Stimulated activated CD4-positive, alpha-beta T cell treated with anti-CD3 and anti-CD28 coated beads, Interleukin-15, amount 100 ng/mL, for 1 hour (primary cell): Measurements from ENCODE around the gene CD247.
A peak's percentile ranks its signal among the peaks of the same experiment; 100 is the strongest.

Experiments used
- DNase-seq, 2 donors: peaks; one replicate each; pipeline ENCODE4 v3.0.0-alpha.2; 2020; ENCODE audit warnings: low read depth in 1 of 2, low spot score in 1 of 2

The CD247 gene

DNA sequence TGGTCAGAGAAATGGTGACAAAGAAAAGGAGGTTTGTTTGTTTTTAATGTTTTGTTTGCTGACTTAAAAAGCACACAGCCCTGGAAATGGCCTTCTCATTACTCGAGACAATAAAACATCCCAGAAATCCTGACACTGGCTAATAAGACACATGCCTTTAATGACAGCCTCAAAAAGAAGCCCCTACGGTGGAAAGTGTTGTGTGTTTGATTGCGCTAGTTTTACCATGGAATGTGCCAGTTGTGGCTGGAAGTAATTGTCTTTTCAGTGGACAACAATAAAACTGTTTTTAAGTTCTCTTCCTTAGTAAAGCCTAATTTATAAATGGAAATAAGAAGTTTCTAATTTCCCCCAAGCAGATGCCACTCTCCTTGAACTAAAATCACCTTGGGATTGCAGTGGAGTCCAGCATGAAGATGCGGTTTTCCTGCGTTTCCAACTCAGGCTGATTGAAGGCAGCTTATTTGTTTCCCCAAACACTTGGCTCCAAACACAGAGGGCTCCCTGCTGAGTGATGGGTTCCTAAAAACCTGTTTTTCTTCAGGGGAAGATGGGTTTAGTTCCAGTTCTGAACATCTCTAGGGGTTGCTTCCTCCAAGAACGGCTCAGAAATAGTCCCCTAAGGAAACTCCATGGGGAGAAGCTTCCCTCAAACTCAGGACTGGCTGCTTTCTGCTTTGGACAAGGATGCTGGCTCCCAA is 54.3 kb downstream of the CD247 start:
- no peak for DNase-seq

DNA sequence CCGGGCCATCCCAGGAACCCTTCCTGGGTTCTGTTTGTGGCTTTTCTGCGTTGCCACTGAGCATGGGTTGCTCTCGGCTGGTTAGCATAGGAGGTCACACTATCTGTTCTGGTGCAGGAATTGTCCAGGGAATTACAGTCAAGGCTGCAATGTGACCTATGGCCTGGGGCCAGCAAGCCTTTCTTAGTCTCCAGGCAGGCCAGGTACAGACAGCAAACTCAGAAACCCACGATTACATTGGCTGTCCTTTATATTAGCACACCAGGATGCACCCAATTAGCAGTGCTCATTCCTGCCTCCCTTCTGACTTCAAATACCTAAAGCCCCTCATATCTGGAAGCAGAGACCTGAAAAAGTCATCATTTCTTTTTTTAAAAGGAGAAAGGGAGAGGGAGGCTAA is 55.2 kb downstream of the CD247 start:
- DNase-seq = no peak

DNA sequence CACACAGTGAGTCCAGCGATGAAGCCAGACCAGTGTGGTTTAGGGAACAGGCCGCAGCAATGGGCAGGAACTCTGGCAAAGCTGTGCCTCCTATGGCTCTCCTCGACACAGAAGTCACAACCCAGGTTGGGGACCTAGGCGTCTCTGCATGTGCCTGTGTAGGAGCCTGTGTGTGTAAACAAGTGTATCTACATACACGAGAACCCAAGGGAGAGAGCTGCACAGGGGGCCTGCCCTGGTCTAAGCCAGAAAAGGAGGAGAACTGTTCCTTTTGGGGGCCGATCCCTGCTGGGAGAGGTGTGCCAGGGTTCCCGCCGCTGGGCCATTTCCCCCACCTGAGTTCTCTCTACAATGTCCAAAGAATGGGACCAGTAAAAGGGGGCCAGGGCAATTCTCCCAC is 56.0 kb downstream of the CD247 start:
- DNase-seq = no peak

DNA sequence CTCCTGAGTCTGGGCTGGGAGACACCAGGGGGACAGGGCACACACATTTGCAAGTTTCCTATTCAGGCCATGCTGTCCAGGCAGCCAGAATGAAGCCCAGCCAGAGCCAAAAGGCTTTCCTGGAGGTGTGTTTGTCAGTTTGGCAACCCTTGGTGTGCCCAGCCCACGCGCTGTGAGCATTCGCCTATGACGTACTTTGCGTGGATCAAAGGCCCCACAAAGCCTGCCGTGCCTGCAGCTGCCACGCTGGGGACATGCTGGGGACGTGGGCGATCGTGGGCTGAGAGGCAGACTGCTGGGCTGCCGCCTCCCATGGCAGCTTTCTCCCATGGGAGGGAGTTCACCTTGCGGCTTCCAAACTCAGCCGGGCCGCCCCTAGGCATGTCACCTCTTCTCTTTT is 57.5 kb downstream of the CD247 start:
- DNase-seq = peak in 1 of 2 donors; percentile 45

DNA sequence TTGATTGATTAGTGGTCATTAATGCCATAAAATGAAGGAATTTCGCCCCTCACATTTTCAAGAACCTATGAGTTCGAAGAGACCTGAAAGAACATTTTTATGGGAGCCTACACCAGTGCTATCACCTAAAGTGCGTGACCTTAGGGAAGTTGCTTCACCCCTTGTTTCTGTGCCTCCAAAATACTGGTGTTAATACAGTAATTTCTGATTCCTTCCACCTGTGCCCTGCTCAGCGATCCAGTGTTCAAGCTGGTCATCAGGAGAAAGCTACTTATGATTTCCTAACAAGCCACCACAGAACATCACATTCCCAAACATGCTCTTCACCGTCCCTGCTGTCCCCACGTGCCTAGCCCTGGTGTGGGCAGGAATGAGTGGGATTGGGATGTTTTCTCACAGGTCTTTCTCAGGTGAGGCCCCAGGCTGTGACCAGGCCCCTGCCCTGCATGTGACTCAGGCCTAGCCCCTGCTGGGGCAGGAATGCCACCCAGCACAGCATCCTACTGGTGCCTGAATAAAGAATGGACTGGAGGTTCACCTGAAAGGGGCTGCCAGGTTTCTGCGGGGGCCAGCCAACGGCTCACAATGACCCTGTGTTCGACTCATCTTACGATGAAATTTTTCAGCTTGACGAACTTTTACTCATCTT is 60.3 kb downstream of the CD247 start:
- DNase-seq = no peak

DNA sequence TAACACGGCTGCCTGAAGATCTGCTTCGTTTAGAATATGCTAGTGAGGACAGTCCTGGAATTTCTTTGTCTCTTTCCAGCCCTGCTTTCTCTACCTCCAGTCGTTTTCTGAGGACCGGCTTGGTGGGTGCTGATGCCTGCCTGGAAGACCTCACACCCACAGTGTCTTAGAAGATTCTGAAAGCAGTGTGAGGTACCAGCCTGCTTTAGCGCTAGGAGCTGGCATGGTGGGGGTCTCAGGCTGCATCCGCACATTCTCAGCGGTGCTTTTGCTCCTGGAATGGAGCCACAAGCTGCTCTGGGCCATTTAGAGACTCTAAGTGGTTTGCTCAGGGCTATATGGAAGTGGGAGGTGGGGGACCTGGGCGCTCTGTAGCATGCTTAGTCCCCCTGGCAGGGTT is 61.4 kb downstream of the CD247 start:
- DNase-seq = no peak

DNA sequence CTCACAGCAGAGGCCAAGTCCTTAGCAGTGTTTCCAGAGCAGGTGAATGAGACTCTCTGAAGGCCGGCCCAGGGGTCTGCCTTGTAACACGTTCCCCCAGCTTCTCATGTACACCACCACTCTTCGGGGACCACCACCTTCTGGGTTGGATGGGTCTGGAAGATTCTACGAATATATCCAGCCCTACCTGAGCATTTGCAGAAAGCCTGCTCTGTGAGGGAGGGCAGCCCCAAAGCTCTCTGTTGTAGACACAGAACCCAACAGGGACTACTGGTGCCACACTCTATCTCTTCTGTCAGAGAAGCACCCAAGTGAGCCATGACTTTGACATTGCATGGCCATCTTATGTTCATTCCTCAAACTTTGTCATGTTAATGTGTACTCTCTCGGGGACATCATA is 61.8 kb downstream of the CD247 start:
- DNase-seq = no peak

DNA sequence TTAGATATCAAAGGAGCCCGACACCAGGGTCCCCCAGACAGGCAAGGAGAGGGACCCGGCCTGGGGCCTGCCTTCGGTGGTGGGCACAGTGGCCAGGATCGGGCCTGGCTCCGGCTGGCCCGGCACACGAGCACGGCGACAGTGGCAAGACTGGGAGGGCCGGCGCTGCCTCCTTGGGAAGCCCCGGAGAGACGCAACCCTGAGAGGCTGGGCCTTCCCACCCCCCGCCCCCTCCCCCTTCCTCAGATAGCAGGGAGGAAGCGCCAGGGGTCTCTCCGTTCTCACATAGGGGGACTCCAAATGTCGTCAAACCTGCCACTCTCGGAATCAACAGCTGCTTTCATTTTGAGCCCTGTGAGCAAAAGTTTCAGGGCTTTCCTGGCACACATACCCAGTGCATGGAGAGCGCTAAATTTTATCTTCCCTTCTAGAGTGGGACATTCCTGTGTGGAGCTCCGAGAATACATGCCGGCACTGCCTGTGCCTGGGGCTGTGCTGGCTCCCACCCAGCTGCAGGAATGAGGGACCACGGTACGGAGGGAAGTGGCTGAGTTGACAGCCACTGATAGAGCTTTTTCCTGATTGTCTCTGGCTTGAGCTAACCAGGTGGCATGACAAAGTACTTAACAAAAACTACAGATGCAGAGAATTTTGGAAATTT is 62.4 kb downstream of the CD247 start:
- peak in 1 of 2 donors; percentile 42 for DNase-seq

DNA sequence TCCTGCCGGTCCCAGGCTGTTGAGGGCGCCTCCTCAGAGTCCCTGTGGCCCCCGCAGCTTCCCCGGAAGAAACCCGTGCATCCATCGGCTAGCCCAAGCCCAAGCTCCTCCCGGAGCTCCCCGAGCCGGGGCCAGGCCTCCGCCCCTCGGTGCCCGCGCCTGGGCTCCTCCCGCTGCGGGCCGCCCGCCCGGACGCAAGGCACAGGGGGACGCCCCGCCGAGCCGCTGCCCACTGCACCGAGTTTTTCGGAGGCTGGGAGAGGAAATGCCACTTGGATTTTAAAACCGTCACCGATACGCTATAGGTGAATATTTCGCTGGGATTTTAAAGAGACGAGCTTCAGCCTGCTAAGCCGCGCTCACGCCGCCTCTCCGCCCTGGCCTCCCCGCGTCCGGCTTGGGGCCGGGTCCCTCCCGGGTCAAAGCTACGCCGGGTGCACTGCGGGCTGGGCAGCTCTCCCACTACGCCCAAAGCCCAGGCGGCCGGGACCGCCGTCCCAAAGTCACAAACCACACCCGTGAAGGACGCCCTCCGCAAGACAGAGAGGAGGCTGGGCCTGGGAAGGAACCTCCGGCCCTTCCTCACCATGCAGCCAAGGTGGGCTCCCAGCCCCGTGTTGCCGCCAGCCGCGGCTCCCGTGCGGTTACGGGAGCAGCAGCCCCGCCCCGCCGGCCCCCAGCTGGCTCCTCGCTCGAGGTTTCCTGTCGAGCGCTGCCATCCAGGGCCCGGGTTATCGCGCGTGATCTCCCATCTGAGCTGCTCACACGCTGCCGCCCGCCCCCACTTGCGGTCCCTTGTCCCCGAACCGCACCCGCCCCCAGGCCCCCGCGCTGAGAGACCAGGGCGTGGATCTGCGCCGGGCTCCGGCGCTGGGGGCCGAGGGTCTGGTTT is 63.2 kb downstream of the CD247 start:
- DNase-seq = peak; percentile 57 to 64

DNA sequence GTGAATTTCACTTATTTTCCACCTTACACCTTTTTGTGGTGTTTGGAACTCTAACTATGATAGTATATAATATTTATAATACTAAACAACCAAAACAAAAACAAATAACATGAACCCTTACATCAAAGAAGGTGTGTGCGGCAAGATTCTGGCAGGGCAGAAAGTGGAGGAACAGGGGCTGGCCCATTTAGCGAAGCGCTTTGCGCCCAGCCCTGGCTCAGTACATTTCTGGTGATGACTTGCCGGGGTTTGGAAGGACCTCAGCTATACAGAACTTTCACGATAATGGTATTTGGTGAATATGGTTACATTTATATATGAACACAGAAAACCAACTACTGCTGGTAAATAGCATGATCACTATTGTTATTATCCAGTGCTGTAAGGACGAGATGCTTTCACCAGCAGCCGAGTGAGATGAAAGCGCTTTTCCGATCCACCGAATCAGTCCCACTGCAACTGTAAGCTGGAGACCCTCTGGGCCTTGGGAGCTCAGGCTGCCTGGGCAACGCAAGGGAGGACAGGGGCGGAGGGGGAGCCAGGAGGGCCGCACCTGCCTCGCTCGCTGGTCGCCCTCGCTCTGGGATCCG is 63.9 kb downstream of the CD247 start:
- DNase-seq = no peak

DNA sequence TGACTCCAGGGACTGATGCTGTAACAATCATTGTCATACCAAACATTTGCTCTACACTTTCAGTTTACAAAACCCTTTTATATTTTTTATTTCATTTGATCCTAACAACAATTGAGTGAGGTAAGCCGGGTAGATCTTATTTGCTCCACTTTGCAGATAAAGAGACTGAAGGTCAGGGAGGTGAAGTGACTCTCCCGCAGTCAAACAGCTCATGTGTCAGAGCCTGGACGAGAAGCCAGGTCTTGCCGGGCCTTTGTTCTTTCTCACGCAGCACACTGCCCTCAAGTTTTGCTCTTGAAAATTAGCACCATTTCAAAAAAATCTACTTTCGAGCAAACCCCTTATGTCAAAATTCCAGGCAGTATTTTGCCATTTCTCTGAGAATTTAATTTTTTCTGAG is 65.2 kb downstream of the CD247 start:
- DNase-seq = no peak

DNA sequence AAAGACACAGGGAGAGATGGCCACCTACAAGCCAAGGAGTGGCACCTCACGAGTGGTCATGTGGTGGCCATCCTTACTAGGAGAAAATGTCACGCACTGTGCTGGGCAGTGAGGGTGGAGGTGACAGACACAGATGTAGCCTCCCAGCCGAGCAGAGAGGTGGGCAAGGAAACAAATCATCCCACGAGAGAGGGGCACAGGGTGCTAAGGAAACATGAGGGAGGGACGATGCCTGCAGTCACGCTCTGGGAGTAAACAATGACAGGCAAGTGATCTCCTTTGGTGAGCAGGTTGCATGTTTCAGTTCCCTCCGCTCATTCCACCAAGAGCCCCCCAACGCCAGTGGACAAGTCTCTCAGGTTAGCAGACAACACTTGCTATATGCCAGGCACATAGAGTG is 65.8 kb downstream of the CD247 start:
- no peak for DNase-seq

DNA sequence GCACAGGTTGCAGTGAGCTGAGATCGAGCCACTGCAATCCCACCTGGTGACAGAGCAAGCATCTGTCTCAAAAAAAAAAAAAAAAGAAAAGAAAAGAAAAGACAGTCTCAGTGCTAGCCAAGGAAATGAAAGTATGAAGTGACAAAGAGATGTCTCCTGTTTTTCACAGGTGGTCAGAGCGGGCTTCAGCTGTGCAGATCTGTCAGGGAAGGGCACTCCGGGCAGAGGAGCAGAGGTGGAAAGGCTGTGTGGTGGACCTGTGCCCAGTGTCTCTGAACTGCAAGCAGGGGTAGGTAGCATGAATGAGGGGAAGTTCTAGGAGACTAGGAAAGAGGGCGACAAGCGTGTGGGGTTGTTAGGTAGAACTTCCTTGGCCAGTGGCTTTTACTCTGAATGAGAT is 67.5 kb downstream of the CD247 start:
- no peak for DNase-seq

DNA sequence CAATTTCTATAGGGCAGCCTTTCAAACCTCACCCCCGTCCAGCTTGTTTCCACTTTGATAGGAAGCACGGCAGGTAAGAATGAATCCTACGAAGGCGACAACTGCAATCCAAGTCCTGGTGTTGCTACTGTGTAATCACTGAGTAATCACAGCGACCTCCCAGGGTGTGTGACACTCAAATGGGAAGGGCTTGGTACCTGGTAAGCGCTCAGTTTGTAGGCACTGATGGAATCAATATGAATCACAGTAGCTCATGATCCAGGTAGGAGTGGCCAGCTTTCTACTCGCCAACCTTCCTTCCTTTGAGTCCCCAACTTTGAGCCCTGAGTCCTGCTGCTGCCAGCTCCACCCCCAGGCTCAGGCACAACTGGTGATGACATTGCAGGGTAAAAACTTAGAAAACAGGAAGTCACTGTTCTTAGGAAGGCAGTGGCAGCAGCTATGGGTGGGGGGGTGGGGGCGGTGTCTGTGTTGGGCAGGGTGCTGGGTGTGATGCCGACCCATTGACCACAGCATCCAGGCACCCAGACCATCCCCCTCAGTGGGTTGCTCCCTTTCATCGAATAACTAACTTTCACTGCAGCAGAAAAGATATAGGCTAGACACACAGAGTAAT is 70.7 kb downstream of the CD247 start:
- peak; percentile 43 to 46 for DNase-seq

DNA sequence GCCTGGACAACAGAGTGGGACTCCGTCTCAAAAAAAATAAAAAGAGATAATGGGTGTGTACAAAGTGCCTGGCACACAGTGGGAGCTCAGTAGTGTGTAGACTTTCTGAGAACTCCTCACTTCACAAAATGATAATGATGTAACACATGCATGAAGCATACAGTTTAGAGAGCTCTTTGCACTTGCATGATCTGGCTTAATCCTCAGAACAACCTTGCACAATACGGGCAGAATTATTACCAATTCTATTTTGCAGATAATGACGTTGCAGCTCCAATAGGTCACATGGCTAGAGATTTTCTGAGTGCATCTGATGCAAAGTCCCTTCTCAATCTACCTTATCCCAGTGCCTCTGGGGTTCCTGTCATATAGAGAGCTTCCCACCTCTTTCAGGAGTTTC is 71.4 kb downstream of the CD247 start:
- DNase-seq = no peak

DNA sequence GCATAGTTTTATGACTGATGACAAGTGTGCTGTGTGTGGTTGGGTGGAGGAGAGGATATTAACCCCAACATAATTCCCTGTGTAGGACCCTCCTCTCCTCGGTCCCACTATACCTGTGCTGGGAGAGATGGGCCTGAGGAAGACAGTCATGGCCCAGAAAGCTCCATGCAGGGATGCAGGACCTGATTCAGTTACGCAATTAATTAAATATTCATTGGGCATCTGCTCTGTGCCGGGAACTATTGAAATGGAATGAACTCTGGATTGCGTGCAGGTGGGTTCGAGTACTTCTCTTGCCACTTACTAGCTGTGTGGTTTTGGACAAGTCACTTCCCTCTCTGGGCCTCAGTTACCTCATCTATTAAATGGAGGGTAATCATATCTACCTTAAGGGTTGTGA is 74.6 kb downstream of the CD247 start:
- DNase-seq = no peak

DNA sequence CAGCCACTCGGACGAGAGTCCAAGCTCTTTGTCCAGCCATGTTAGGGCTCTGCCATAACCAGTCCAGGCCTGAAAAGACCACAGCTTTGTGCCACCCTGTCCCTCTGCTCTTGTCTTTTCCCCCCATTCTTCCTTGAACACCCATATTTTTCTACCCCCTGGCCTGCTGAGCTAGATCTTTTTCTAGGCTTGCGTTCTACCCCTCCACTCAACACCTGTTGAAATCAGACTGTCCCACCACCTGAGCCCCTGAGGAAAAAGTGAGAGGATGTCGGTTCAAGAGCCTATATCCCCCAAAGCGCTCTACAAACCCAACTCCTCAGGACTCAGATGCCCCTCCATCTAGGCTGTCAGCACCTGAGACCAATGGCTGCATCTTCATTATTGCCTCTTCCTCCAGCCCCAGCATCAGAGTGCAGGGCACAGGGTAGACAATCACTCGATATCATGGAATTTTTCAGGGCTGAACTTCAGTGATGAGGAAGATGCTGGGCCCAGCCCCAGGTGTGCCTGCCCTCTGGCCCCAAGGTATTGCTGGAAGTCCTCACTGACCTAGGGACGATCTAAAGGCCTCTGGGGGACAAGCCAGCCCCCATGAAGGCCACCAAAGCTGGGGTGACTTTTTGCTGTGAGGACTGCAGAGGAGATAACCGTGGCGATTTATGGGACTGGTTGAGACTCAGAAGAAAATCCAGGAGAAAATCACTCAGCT is 75.3 kb downstream of the CD247 start:
- no peak for DNase-seq

DNA sequence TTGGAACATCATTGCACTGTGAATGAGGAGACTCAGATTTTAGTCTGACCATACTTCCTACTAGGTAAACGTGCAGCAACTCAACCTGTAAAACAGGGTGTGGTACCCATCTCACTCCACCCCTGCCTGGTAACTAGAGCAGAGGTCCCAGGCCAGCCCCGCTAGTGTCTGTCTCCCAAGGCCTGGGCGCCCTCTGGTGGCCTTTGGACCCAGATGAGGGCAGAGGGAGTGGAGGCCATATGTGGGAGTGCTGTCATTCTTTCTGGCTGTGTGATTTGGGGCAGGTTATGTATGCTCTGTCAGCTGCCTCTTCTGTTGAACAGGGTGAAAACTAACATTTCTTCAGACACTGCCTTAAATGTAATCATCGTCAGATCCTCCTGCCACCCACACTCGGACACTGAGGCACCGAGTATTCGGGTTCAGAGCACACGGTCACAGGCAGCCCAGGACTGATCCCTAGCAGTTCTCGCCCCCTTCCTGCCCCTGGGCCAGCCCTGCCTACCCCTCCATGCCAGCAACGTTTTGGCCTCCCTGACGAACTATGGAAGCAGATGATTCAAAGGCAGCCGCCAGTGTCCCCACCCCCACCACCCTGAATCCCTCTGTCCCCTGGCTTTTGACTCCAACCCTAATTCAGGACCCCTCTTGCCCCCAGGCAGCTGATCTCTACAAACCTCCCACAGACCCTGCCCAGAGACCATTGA is 76.0 kb downstream of the CD247 start:
- DNase-seq = peak; percentile 70 to 85

DNA sequence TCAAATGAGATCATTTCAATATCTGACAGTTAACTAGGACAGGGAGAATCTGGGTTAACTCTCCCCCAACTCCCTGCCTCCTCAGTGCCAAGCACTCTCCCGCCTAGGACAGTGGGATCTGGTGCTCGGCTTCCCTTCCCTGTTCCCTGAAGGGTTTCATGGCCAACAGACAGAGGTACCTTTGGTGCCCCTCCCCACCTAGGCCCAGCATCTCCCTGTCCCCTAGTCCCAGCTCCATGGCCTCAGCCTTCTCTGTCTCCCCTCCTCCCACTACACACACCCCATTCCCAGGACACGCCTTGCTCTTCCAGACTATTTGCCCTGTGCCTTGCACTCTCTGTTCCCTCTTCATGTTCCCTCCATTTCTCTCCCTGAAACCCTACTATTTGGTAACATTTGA is 77.1 kb downstream of the CD247 start:
- DNase-seq = no peak

DNA sequence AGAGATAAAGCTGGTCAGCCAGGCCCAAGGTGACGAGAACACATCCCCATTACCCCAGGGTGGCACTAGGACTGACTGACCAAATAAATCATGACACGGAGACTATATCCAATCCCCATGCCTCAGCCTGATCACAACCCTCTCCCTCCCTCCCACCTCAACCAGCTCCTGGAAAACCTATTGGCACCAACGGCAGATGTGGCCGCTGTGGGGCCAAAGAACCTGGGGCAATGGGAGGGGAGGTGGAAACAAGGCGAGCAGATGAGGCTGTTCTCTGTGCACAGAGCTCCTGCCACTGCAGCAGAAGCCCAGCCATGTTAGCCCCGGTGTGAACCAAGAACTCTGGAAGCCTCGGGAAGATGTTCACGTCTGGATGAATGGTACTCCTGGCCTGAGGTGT is 77.6 kb downstream of the CD247 start:
- no peak for DNase-seq
